Measurements from ENCODE around the gene SIL1. TPM values are rescaled to one million over a fixed set of nuclear protein-coding genes. Genes with fewer than 3 reads are reported as not detected.

SIL1 gene
- total and polyA plus RNA-seq, 2 of the 13 experiments (the other 11 are each of a cell fraction or from before 2014, with no cell fraction given), result 26.0 to 30.0 TPM

GRCh38 chr5:138962614-138963370, 235.4 kb downstream of the SIL1 start:
- WGBS (ENCODE audit: low lambda C conversion rate), result 97% methylated on average over 4 of the region's 4 CpGs
- FAIRE-seq (no peak), DNase-seq (ENCODE audit: low spot score) (no peak), ATAC-seq (no peak)
- TF ChIP-seq AHR (CRISPR knock-in tag; IDR thresholded peaks at IDR 0.05) (no peak), TBP (CRISPR knock-in tag; IDR thresholded peaks at IDR 0.05) (no peak), KDM6A (CRISPR knock-in tag; IDR thresholded peaks at IDR 0.05; ENCODE audit: low read depth) (no peak), ZSCAN30 (CRISPR knock-in tag; IDR thresholded peaks at IDR 0.05) (no peak), ZNF614 (CRISPR knock-in tag; IDR thresholded peaks at IDR 0.05; ENCODE audit: borderline replicate concordance) (no peak), BRF2 (CRISPR knock-in tag; IDR thresholded peaks at IDR 0.05) (no peak), U2AF2 (IDR thresholded peaks at IDR 0.05; ENCODE audit: low read depth, low read length) (no peak), ZFX (CRISPR knock-in tag; IDR thresholded peaks at IDR 0.05; ENCODE audit: low read depth) (no peak), ZBTB4 (CRISPR knock-in tag; IDR thresholded peaks at IDR 0.05; ENCODE audit: borderline replicate concordance) (no peak), ZNF30 (CRISPR knock-in tag; IDR thresholded peaks at IDR 0.05) (no peak)
- ChIA-PET CTCF (ENCODE audit: low intra/inter-chr PET ratio, low total read pairs) (no interaction called here), POLR2A (interaction anchor here (0.8 to 3.1 kb wide), 4 partner anchors 9 to 387 kb away, joined by 3 to 25 read pairs (median 4); partner anchors contain the start of genes HSPA9 and SIL1)
- in situ Hi-C loops (cut with HindIII; ENCODE audit: extremely low pct_ligation_motif_present, low pct_unique_long_range_greater_than_20kb), result loop anchor here (25.0 kb wide), 1 partner anchor 300 kb away; no protein-coding TSS in a partner anchor
- Histone ChIP-seq H2AFZ (ENCODE audit: low read length) (no peak overlapping the region), H3K79me2 (ENCODE audit: insufficient read depth, low read length) (no peaks in the 10 kb centered on the region), H3K9ac (ENCODE audit: insufficient read depth, low read depth, low read length) (no peak overlapping the region), H3K27me3 (ENCODE audit: control insufficient read depth in 1 of 2, insufficient read depth in 2 of 2, low read length in 2 of 2) (no peaks in the 10 kb centered on the region), H3K9me3 (ENCODE audit: low read length) (no peaks in the 10 kb centered on the region), H3K4me2 (ENCODE audit: low read depth, low read length) (no peak overlapping the region), H3K4me1 (ENCODE audit: insufficient read depth, low read length) (peaks cover 50% of the 10 kb centered on the region), H3K4me3 (replicated peaks in 1 of 3; ENCODE audit: insufficient read depth in 1 of 3, low read depth in 2 of 3, low read length in 3 of 3) (no peak overlapping the region), H3K36me3 (replicated peaks in 1 of 2; ENCODE audit: control insufficient read depth in 1 of 2, insufficient read depth in 2 of 2, low read length in 2 of 2) (no peaks in the 10 kb centered on the region), H4K20me1 (ENCODE audit: insufficient read depth, low read length) (no peaks in the 10 kb centered on the region), H3K27ac (ENCODE audit: extremely low read length, insufficient read depth, low read length) (no peak overlapping the region)
- BruUV-seq (replicated peaks), result no TSS peak
- intact Hi-C loops (cut with micrococcal nuclease; ENCODE audit: unreplicated experiment), result no loop called here
